Measurements from ENCODE around the gene SETD6. TPM values are rescaled to one million over a fixed set of nuclear protein-coding genes. Genes with fewer than 3 reads are reported as not detected.

The SETD6 gene
- total RNA-seq, 1 experiment from 2014 or later = 41.1 TPM

- H3K4me3 Mint-ChIP-seq = no peak overlapping the region
- ATAC-seq (no peak), DNase-seq (ENCODE audit: low spot score) (no peak)
- H3K36me3 Mint-ChIP-seq = peaks cover 61% of the 10 kb centered on the region
- H3K9me3 Mint-ChIP-seq = no peaks in the 10 kb centered on the region
- H3K4me1 Mint-ChIP-seq = peaks cover 19% of the 10 kb centered on the region
- no peak for TF ChIP-seq USF1 (CRISPR knock-in tag; IDR thresholded peaks at IDR 0.05)
- H3K27ac Mint-ChIP-seq = no peak overlapping the region
- CTCF ChIA-PET = interaction anchor here (0.6 to 1.9 kb wide), 5 partner anchors 9 to 237 kb away, joined by 3 to 7 read pairs (median 3); no protein-coding TSS in a partner anchor
- POLR2A ChIA-PET = no interaction called here
- no peaks in the 10 kb centered on the region for H3K27me3 Mint-ChIP-seq (ENCODE audit: low read depth)
These were observed 3.0 kb downstream of the SETD6 start for GRCh38 chr16:58518083-58518979.

- Mint-ChIP-seq H3K4me1 (peaks cover 18% of the 10 kb centered on the region), H3K36me3 (peaks cover 64% of the 10 kb centered on the region), H3K27ac (no peak overlapping the region), H3K27me3 (ENCODE audit: low read depth) (no peaks in the 10 kb centered on the region), H3K9me3 (no peaks in the 10 kb centered on the region), H3K4me3 (no peak overlapping the region)
- TF ChIP-seq SP1 (CRISPR knock-in tag; conservative IDR thresholded peaks at IDR 0.05) (no peak), CBFB (CRISPR knock-in tag; IDR thresholded peaks at IDR 0.05; ENCODE audit: low read depth) (no peak), PRDM15 (CRISPR knock-in tag; IDR thresholded peaks at IDR 0.05) (no peak), ESRRA (CRISPR knock-in tag; IDR thresholded peaks at IDR 0.05; ENCODE audit: borderline replicate concordance) (no peak), ZNF425 (CRISPR knock-in tag; conservative IDR thresholded peaks at IDR 0.05) (no peak), ZNF219 (CRISPR knock-in tag; IDR thresholded peaks at IDR 0.05; ENCODE audit: borderline replicate concordance) (no peak), ARID4B (CRISPR knock-in tag; IDR thresholded peaks at IDR 0.05; ENCODE audit: borderline replicate concordance) (no peak), TEAD4 (CRISPR knock-in tag; IDR thresholded peaks at IDR 0.05) (no peak)
- DNase-seq (ENCODE audit: low spot score) (no peak), ATAC-seq (no peak)
- ChIA-PET POLR2A (no interaction called here), CTCF (interaction anchor here (0.6 to 1.9 kb wide), 4 partner anchors 12 to 237 kb away, joined by 3 to 7 read pairs (median 4); no protein-coding TSS in a partner anchor)
These were observed 3.7 kb downstream of the SETD6 start for GRCh38 chr16:58518980-58519368.

Data from WTC11 (cell line).